ENCODE data around the gene CADM4.

The CADM4 gene

GRCh38 chr19:43578787-43579186 is 60.9 kb downstream of the CADM4 start:
- DNase-seq, result no peak

- no peak for DNase-seq
Measured at GRCh38 chr19:43575955-43576878, 63.4 kb downstream of the CADM4 start.

GRCh38 chr19:43575156-43575950 is 64.3 kb downstream of the CADM4 start, which contains the start of the genes PINLYP and XRCC1:
TSS of gene PINLYP (plus strand) at chr19:43575801. CDS start at chr19:43577192, 1,391 bp downstream.
TSS of gene XRCC1 (minus strand) at chr19:43575527. CDS start at chr19:43575458, 69 bp downstream.
- peak; percentile 98 for DNase-seq

GRCh38 chr19:43574424-43575155 is 65.1 kb downstream of the CADM4 start:
- no peak for DNase-seq

Data from CD4-positive, alpha-beta T cell treated with Interleukin-12 subunit alpha and Interleukin-12 subunit beta, for 1 hour (primary cell).